TTC549 (cell line): ENCODE measurements around the gene PGAP6.
"Not testable (repeated sequence)": the region's sequence is repeated elsewhere in the genome, so short reads cannot be mapped to it uniquely, and the experiment has no call there.

Experiments used
- FAIRE-seq: peaks from 2 replicates; lab custom pipeline; 2012; peaks lifted over from hg19 to GRCh38; lab: Jason Lieb, UNC

The PGAP6 gene

DNA sequence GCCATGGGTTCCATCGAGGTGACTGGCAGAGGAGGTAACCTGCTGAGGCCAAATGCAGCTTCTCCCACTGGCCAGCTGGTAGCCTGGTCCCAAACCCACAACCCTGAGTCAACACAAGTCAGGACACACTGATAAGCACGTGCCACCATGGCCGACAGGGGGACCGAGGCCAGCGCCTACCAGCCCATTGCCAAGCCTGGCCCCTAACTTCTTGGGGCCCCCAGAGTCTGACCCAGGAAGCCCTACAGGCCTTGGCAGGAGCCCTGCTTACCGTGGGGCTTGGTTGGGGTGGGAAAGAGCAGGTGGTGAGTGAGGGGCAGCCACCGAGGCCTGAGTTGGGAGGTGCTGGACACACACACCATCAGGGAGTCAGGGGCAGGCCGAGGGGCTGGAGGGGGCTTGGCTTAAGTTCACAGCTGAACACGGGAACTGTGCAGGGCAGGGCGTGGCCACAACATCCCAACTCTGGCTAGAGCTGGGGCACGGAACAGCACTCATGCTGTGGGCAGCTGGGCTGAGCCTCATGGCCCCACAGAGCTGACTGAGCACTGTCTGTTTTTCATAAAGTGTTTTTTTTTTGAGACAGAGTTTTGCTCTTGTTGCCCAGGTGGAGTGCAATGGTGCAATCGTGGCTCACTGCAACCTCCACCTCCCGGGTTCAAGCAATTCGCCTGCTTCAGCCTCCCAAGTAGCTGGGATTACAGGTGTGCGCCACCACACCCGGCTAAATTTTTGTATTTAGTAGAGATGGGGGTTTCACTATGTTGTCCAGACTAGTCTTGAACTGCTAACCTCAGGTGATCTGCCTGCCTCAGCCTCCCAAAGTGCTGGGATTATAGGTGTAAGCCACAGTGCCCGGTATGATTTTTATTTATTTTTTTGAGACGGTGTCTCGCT lies 16.9 kb downstream of the PGAP6 start:
- FAIRE-seq = no peak

GRCh38 chr16:363766-364490 lies 17.9 kb downstream of the PGAP6 start:
- no peak for FAIRE-seq

GRCh38 chr16:363110-363765 lies 18.5 kb downstream of the PGAP6 start:
- no peak for FAIRE-seq

DNA sequence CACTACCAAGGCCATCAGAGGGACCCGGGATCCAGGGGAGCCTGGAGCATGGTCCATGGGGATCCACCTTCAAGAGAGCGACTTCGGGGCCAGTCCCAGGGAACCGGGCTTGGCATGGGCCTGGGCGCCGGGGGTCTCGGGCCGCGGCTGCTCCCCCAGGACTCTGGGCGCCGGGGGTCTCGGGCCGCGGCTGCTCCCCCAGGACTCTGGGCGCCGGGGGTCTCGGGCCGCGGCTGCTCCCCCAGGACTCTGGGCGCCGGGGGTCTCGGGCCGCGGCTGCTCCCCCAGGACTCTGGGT lies 19.1 kb downstream of the PGAP6 start:
- not testable (repeated sequence) for FAIRE-seq

- FAIRE-seq = no peak
Measured at GRCh38 chr16:361872-362701, 19.7 kb downstream of the PGAP6 start.

DNA sequence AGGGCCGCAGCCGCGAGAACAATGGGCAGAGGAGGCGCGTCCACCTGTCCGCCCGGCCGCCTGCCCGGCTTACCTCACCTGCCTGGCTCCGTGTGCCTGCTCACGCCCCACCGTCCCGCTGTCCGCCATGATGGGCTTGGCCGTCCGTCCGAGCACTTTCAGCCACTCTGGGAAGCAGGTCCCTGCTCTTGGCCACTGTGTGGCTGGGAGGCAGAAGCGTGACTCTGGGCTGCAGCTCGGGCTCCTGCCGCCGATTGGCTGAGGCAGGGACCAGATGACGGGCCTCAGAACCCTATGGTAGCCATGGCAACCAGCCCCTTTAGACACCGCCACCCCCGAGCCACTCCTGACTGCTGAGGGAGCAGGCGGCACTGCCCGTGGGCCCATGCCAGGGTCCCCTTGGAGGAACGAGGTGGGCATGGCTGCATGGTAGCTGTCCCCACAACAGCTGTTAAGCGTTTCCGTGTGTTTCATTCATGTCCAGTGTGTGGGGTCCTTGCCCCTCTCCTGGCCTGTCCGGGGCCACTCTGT lies 20.4 kb downstream of the PGAP6 start:
- no peak for FAIRE-seq

DNA sequence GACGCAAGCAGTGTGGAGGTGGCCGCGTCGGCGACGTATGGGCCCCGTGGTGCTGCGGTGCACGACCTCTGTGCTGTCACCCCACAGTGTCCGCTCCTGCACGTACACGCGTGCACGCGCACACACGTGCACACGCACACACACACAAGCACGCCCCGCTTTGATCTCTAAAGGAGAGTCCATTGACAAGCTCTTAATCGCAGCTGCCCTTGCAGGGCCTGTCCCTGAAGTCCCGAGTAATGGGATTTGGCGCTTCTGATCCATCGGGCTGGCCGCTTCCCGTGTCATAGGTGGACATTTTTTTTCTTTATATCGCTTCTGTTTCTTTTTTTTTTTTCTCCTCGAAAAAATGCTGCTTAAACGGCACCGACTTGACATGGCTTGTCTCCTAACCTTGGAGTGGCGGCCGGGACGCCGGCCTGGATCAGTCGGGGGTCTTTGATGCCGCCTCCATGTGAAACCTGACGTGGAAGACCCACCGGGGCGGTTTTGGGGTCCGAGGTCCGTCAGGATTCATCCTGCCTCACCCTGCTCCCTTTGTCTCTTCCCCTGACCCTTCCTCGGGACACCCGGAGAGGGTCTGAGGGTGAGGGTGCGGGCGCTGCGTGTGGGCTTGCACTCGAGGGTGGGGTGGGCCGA lies 21.0 kb downstream of the PGAP6 start:
- FAIRE-seq = no peak

DNA sequence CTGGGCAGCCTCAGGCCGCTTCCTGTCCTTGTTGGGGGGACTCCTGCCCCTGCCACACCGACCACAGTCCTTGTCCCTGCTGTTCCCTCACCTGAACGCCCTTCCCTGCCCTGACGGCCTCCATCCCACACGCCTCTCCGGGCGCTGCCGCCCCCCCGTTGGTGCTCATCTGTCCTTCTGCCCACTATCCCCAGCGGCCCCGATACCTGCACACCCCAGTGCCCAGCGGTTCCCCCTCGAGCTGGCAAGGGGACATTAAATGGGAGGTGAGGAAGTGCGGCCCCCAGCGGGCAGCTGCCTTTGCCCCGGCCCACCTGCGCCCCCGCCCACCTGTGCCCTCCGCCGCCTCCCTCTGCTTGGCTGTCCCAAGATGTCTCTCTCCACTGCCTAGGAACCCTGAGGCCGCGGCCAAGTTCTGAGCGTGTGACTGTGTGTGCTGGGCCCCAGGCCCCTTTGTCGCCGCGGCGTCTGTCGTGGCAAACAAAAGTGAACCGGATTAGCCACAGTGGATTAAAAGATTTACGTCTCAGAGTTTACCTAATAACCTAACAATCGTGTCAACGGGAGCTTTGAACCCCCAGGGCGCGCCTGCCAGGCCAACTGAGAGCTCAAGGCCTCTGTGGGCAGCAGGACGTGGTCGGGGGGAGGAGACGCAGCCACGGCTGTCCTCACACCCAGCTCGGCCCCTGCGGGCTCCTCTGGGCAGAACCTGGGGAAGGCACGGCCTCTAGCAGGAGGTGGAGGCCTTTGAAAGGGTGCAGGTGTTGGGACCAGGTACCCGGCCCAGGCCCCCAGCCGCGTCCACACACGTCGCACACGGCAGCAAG lies 21.7 kb downstream of the PGAP6 start:
- no peak for FAIRE-seq

DNA sequence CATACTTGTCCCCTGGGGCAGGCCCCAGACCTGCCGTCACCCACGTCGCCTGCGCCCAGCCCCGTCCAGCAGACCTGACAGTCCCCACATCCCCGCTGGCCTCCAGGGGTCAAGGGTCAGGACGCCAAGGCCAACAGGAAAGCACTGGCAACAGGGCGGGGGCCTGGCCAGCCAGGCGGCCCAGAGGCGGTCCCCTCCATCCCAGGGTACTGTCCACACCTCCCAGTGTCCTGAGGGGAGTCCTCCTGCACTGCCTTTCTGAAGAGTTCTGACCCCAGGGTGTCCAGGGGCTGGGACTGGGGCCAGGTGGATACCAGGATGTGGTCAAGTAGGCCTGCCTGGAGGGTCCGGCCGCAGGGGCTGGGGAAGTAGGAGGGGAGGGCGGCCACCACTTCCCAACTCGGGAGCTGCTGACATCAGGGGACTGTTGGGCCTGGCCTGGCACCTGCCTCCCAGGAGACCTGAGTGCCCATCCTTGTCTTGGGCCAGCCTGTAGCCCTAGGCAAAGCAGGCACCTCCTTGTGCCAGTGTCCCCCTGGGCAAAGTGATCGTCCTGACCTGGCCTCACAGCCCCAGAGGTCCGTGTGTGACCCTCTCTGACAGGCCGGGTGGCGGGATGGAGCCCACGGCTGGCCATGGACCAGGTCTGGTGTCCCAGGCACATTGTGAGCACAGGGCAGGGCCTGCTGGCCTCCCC lies 22.6 kb downstream of the PGAP6 start:
- FAIRE-seq = no peak

- FAIRE-seq = no peak
Measured at GRCh38 chr16:356741-357140, 25.0 kb downstream of the PGAP6 start.

- no peak for FAIRE-seq
Measured at GRCh38 chr16:354971-355461, 26.8 kb downstream of the PGAP6 start.

- FAIRE-seq = no peak
Measured at GRCh38 chr16:354291-354881, 27.4 kb downstream of the PGAP6 start.

DNA sequence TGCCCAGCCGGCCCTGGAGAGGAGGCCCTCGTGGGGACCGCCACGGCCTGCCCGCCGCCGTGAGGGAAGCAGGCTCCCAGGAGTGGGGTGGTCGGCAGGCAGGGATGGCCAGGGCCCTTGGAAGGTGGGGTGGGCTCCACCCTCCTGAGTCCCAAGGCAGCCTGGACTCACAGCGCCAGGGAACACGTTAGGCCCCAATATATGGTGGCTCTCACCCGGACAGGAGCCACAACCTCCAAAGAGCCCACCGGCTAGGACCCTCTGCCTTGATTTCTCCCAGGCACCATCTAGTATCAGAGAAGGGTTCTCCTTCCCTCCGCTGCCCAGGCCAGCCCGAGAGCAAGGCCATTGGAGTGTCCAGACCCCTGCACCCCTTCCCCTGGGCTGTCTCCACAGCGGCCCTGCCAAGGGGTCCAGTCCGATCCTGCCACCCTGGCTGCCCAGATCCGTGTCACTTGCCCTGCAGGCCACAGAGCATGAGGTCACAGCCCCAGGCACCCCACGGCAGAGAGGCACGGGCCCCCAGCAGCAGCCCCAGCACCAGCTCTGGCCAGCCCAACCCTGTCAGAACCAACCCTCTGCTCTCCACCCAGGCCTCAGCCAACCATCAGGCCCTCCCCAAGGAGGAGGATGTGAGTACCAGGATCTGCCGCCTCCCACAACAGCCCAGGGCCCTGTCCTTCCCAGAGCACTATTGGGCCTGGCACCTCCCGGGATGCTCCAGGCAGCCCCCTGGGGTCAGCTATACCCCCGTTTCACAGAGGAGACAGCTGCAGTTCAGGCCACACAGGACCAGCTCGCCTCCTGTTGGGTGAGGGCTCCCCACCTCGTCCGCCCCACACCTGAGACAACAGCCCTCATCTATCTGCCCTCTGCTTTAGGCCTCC lies 28.1 kb downstream of the PGAP6 start:
- no peak for FAIRE-seq

- FAIRE-seq = no peak
Measured at GRCh38 chr16:352547-353403, 29.0 kb downstream of the PGAP6 start, which contains the start of gene AXIN1. TSS of gene AXIN1 (minus strand) at chr16:352723. CDS start at chr16:347025, 5,698 bp downstream.

GRCh38 chr16:351804-352520 lies 29.8 kb downstream of the PGAP6 start:
- no peak for FAIRE-seq

- FAIRE-seq = no peak
Measured at GRCh38 chr16:350203-350602, 31.6 kb downstream of the PGAP6 start.

DNA sequence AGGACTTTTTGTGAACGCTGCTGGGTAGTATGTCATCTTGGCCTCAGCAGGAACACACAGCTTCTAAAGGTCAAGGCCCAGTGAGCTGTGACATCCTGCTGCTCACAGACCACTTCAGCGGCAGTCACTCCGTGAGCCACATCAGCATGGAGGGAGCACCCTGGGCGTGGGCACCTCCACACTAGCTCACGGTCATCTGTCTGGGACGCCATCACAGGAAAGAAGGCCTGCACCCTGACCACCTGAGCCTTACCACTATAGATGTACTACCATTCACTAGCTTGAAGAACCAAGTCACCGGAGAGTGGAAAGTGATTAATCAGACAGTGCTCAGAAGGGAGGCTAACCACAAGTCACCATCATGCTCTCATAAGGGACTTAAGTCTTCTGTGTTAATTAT lies 32.6 kb downstream of the PGAP6 start:
- FAIRE-seq = no peak
